Thyroid gland (tissue), 4 donors: Measurements from ENCODE around the gene FHOD3. TPM values are rescaled to one million over a fixed set of nuclear protein-coding genes. Genes with fewer than 3 reads are reported as not detected.

ENCODE experiments used
- DNase-seq, 2 donors: peaks; one replicate each; pipeline ENCODE4 v3.0.0-alpha.2; 2019
- H3K27ac ChIP-seq, 3 donors: fragments of 200-600 bp; sonication (generic); 1 replicate in 2 of 3; 2 replicates in 1 of 3; pipeline ENCODE4 v1.5.1; 2016 to 2019; ENCODE audit warnings: mild to moderate bottlenecking in 1 of 3, moderate library complexity in 1 of 3
- H3K27me3 ChIP-seq: fragments of 200-600 bp; sonication (generic); one replicate; pipeline ENCODE4 v1.5.1; 2019
- H3K36me3 ChIP-seq, 2 donors: fragments of 200-600 bp; sonication (generic); one replicate each; pipeline ENCODE4 v1.5.1; 2016 to 2019
- H3K4me1 ChIP-seq, 2 donors: fragments of 200-600 bp; sonication (generic); one replicate each; pipeline ENCODE4 v1.5.1; 2017 to 2019
- H3K4me3 ChIP-seq, 3 donors: fragments of 200-600 bp; sonication (generic); replicated peaks in 1 of 3; 1 replicate in 2 of 3; 2 replicates in 1 of 3; pipeline ENCODE4 v1.5.1; 2016; ENCODE audit warnings: mild to moderate bottlenecking in 1 of 3
- H3K9me3 ChIP-seq: fragments of 200-600 bp; sonication (generic); one replicate; pipeline ENCODE4 v1.5.1; 2017
- CTCF ChIP-seq, 6 experiments: fragments of 200-600 bp in 3 of 6; fragments of 450-650 bp in 3 of 6; sonication (generic) in 3 of 6; IDR thresholded peaks; one replicate each; pipeline ENCODE4 v1.5.1; 2016 to 2019; ENCODE audit warnings: antibody characterized with exemption in 6 of 6, mild to moderate bottlenecking in 2 of 6, inconsistent platforms in 1 of 6, moderate library complexity in 1 of 6
- POLR2A ChIP-seq, 2 donors: fragments of 450-650 bp; IDR thresholded peaks; one replicate each; pipeline ENCODE4 v1.6.1; 2017; ENCODE audit warnings: antibody characterized with exemption in 2 of 2, mild to moderate bottlenecking in 2 of 2, moderate library complexity in 1 of 2
- WGBS, 2 donors: methylation state at CpG; one replicate each; pipeline ENCODE4 v1.1.5; 2017; 5-methylcytosine and 5-hydroxymethylcytosine counted together
- intact Hi-C: fragments of 100-400 bp; cut with DNase I; formaldehyde crosslinking; loops from one replicate; pipeline ENCODE4 v1.15.1; 2023
- total RNA-seq, 4 donors: library from RNA; depleted of rRNA; stranded (reverse); fragments of >200 nt; gene quantifications; one replicate each; pipeline ENCODE4 v1.2.3, GENCODE V29; 2016

The FHOD3 gene
- total RNA-seq, 4 donors from 2014 or later, result 1.6 to 6.9 (median 4.8) TPM

- Histone ChIP-seq H3K9me3 (no peaks in the 10 kb centered on the region), H3K4me1 (no peaks in the 10 kb centered on the region), H3K27ac (no peak overlapping the region), H3K4me3 (no peak overlapping the region), H3K36me3 (no peaks in the 10 kb centered on the region), H3K27me3 (no peaks in the 10 kb centered on the region)
- DNase-seq, result no peak
- WGBS, 2 donors, result 85 to 94% methylated on average over 10 of the region's 10 CpGs
- intact Hi-C loops, result no loop called here
- TF ChIP-seq POLR2A (IDR thresholded peaks at IDR 0.05), result no peak
- TF ChIP-seq CTCF (IDR thresholded peaks at IDR 0.05), result no peak
These were observed 355.0 kb downstream of the FHOD3 start for GRCh38 chr18:36652503-36652902.

- no peak for DNase-seq
- Histone ChIP-seq H3K9me3 (no peaks in the 10 kb centered on the region), H3K27ac (no peak overlapping the region), H3K4me3 (no peak overlapping the region), H3K36me3 (no peaks in the 10 kb centered on the region), H3K27me3 (no peaks in the 10 kb centered on the region), H3K4me1 (no peaks in the 10 kb centered on the region)
- TF ChIP-seq CTCF (IDR thresholded peaks at IDR 0.05) (no peak), POLR2A (IDR thresholded peaks at IDR 0.05) (no peak)
- WGBS, 2 donors, result 86 to 94% methylated on average over 8 of the region's 8 CpGs
- intact Hi-C loops, result no loop called here
These were observed 355.8 kb downstream of the FHOD3 start for GRCh38 chr18:36653141-36653869.

GRCh38 chr18:36653870-36654269, 356.4 kb downstream of the FHOD3 start:
- 94 to 96% methylated on average over 6 of the region's 6 CpGs for WGBS, 2 donors
- intact Hi-C loops, result no loop called here
- Histone ChIP-seq H3K27me3 (no peaks in the 10 kb centered on the region), H3K27ac (no peak overlapping the region), H3K4me1 (no peaks in the 10 kb centered on the region), H3K36me3 (no peaks in the 10 kb centered on the region), H3K9me3 (no peaks in the 10 kb centered on the region), H3K4me3 (no peak overlapping the region)
- TF ChIP-seq CTCF (IDR thresholded peaks at IDR 0.05), result no peak
- no peak for TF ChIP-seq POLR2A (IDR thresholded peaks at IDR 0.05)
- DNase-seq, result no peak

DNA sequence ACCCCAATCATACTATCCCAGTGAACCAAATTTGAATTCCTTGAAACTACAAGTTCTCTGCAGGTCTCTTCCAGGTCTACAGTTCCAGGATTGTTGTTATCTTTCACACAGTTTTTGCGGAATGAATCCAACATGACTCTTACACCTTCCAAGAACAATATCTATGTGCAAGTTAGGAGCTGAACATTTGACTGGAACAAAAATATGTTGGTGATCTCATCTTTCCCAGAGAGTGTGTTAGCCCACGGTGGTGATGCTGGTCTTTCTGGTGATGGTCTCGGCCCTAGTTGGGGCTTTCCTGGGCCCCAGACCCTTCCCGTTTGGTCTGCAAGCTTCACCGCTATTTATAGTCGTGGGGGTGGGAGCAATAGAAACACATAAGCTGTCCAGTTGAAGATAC, 357.6 kb downstream of the FHOD3 start:
- intact Hi-C loops, result no loop called here
- Histone ChIP-seq H3K9me3 (no peaks in the 10 kb centered on the region), H3K27me3 (no peaks in the 10 kb centered on the region), H3K27ac (no peak overlapping the region), H3K4me1 (no peaks in the 10 kb centered on the region), H3K4me3 (no peak overlapping the region), H3K36me3 (no peaks in the 10 kb centered on the region)
- DNase-seq, result no peak
- WGBS, 2 donors, result 77 to 87% methylated on average over 6 of the region's 6 CpGs
- TF ChIP-seq POLR2A (IDR thresholded peaks at IDR 0.05) (no peak), CTCF (IDR thresholded peaks at IDR 0.05) (no peak)

GRCh38 chr18:36655930-36656329, 358.4 kb downstream of the FHOD3 start:
- Histone ChIP-seq H3K27me3 (no peaks in the 10 kb centered on the region), H3K4me3 (no peak overlapping the region), H3K27ac (no peak overlapping the region), H3K4me1 (no peaks in the 10 kb centered on the region), H3K9me3 (no peaks in the 10 kb centered on the region), H3K36me3 (no peaks in the 10 kb centered on the region)
- no peak for DNase-seq
- TF ChIP-seq POLR2A (IDR thresholded peaks at IDR 0.05), result no peak
- intact Hi-C loops, result no loop called here
- WGBS, 2 donors, result 69 to 70% methylated on average over 4 of the region's 4 CpGs
